ENCODE results near the gene RGSL1.

DNA sequence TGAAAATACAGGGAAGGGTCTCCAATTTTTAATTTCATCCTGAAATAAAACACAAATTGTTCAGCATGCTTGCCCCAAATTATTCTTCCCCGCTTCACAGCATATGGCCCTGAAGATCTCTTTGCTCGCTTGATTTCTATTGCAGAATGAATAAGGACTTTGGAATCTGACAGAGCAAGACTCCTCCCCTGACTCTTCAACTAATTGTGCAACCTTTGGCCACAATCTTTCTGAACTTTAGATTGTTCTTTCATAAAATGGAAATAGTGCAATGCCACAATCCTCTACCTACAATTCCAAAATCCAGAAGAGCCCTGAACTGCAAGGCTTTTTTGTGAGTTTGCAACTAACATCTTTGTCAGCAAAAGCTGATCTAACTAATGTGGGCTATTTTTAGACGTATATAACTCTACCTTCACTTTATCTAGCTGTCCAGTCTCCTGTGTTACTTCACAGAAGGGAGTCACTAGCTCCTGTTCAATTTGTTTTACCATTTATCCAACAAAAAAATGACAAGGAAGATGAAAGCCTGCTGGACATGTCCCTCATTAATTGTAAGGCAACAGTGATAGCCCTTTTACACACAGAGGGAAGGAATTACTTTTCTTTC is 125.7 kb downstream of the RGSL1 start:
- TF ChIP-seq RAD21 (conservative IDR thresholded peaks at IDR 0.05) (no peak), TAF1 (IDR thresholded peaks at IDR 0.05; ENCODE audit: low read depth) (no peak), POLR2AphosphoS5 (IDR thresholded peaks at IDR 0.05) (no peak), EP300 (conservative IDR thresholded peaks at IDR 0.05; ENCODE audit: poor library complexity, severe bottlenecking) (no peak), EZH2 (IDR thresholded peaks at IDR 0.05; ENCODE audit: borderline replicate concordance, insufficient read depth, low read length, poor library complexity, severe bottlenecking) (no peak), REST (IDR thresholded peaks at IDR 0.05; ENCODE audit: borderline replicate concordance) (no peak), SMC3 (conservative IDR thresholded peaks at IDR 0.05; ENCODE audit: poor library complexity) (no peak)
- TF ChIP-seq, protein P1, sequence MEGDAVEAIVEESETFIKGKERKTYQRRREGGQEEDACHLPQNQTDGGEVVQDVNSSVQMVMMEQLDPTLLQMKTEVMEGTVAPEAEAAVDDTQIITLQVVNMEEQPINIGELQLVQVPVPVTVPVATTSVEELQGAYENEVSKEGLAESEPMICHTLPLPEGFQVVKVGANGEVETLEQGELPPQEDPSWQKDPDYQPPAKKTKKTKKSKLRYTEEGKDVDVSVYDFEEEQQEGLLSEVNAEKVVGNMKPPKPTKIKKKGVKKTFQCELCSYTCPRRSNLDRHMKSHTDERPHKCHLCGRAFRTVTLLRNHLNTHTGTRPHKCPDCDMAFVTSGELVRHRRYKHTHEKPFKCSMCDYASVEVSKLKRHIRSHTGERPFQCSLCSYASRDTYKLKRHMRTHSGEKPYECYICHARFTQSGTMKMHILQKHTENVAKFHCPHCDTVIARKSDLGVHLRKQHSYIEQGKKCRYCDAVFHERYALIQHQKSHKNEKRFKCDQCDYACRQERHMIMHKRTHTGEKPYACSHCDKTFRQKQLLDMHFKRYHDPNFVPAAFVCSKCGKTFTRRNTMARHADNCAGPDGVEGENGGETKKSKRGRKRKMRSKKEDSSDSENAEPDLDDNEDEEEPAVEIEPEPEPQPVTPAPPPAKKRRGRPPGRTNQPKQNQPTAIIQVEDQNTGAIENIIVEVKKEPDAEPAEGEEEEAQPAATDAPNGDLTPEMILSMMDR (IDR thresholded peaks at IDR 0.05; ENCODE audit: poor library complexity, severe bottlenecking), result no peak

All from neural cell (in vitro differentiated cells).